ENCODE data around the gene RPL27A.

RPL27A gene

DNA sequence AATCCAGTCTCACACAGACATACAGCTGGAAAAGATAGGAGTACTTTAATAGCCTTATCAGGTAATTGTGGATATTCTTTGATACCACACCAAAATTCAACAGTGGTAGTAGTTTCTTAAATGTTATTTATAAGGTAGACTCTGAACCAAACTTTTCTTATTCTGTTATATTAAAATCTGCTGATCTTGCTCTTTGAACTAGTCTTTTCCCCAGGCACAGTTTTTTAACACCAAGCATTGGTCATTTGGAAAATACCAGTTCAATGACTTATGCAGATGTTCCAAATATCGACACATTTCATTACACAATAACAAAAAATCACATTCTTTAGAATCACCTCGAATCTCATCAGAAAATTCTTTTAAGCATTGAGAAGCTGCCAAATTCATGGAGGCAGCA lies 7.7 kb upstream of the RPL27A start:
- H3K36me3 ChIP-seq: no peaks in the 10 kb centered on the region
- no peak overlapping the region for H3K27ac ChIP-seq
- DNase-seq: no peak
- no peaks in the 10 kb centered on the region for H3K27me3 ChIP-seq (ENCODE audit: insufficient read depth, low read depth, severe bottlenecking)
- H3K4me3 ChIP-seq (ENCODE audit: low read depth, low read length): no peak overlapping the region
- TF ChIP-seq, protein P1, sequence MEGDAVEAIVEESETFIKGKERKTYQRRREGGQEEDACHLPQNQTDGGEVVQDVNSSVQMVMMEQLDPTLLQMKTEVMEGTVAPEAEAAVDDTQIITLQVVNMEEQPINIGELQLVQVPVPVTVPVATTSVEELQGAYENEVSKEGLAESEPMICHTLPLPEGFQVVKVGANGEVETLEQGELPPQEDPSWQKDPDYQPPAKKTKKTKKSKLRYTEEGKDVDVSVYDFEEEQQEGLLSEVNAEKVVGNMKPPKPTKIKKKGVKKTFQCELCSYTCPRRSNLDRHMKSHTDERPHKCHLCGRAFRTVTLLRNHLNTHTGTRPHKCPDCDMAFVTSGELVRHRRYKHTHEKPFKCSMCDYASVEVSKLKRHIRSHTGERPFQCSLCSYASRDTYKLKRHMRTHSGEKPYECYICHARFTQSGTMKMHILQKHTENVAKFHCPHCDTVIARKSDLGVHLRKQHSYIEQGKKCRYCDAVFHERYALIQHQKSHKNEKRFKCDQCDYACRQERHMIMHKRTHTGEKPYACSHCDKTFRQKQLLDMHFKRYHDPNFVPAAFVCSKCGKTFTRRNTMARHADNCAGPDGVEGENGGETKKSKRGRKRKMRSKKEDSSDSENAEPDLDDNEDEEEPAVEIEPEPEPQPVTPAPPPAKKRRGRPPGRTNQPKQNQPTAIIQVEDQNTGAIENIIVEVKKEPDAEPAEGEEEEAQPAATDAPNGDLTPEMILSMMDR (IDR thresholded peaks at IDR 0.05; ENCODE audit: low read depth, low read length): no peak
- H3K9me3 ChIP-seq (ENCODE audit: severe bottlenecking): no peaks in the 10 kb centered on the region

DNA sequence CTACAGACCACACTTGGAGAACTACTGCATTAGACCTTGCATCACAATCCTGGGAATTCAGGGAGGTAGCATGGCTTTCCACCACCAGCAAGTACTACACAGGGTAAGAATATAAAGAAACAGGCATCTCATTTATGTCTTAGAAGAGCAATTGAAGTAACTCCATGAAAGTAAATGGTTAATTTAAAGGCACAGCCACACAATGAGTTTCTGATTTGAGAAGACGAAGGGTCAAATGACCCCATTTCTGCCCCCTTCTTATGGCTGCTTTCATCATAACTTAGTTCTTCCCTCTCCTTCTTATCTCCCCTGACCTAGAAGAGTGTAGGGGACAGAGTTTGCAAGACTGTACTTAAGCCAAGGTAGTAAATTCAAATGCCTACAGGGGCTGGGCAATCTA lies 6.1 kb upstream of the RPL27A start:
- no peaks in the 10 kb centered on the region for H3K9me3 ChIP-seq (ENCODE audit: severe bottlenecking)
- H3K36me3 ChIP-seq: no peaks in the 10 kb centered on the region
- H3K27ac ChIP-seq: no peak overlapping the region
- DNase-seq: no peak
- TF ChIP-seq, protein P1 (IDR thresholded peaks at IDR 0.05; ENCODE audit: low read depth, low read length): no peak
- H3K4me3 ChIP-seq (ENCODE audit: low read depth, low read length): no peak overlapping the region
- H3K27me3 ChIP-seq (ENCODE audit: insufficient read depth, low read depth, severe bottlenecking): no peaks in the 10 kb centered on the region

DNA sequence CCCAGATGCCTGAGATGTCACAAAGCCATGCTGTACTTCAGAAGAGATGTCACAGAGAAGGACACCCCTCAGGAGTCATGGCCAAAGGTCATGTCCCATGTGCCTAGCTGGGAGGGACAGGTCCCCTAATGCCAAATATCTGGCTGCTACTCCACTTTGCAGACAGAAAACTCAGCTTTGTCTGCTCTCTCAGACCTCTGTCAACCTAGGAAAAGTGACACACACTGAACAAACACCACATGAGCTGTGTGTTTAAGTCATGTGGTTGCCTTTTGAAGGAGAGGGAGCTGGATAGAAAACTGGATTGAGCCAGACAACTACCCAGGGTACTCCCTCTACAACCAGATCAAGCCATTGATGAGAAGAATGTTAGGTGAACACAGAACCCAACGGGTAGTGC lies 3.6 kb upstream of the RPL27A start:
- DNase-seq: no peak
- peaks cover 12% of the 10 kb centered on the region for H3K36me3 ChIP-seq
- no peak overlapping the region for H3K27ac ChIP-seq
- TF ChIP-seq, protein P1 (IDR thresholded peaks at IDR 0.05; ENCODE audit: low read depth, low read length): no peak
- no peak overlapping the region for H3K4me3 ChIP-seq (ENCODE audit: low read depth, low read length)
- H3K9me3 ChIP-seq (ENCODE audit: severe bottlenecking): no peaks in the 10 kb centered on the region
- no peaks in the 10 kb centered on the region for H3K27me3 ChIP-seq (ENCODE audit: insufficient read depth, low read depth, severe bottlenecking)

DNA sequence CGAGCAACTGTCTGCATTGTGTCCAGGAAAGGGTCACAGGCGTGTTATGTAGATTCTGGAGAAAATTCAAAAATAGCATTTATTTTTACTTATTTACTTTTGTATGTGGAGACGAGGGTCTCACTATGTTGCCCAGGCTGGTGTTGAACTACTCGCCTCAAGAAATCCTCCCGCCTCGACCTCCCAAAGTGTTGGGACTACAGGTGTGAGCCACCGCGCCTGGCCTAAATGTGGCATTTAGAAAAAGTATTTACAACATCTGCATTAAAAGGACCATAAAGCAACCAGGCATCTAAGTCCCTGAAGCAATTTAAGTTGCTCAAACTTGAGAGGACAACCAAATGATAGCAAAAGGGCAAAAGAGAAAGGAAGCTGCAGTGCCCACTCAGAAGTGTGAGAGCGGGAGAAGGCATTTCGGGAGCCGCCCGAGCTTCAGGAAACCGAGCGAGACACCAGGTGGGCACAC lies 722 bp upstream of the RPL27A start:
- no peak for DNase-seq
- TF ChIP-seq, protein P1 (IDR thresholded peaks at IDR 0.05; ENCODE audit: low read depth, low read length): no peak
- H3K36me3 ChIP-seq: peaks cover 41% of the 10 kb centered on the region
- no peaks in the 10 kb centered on the region for H3K9me3 ChIP-seq (ENCODE audit: severe bottlenecking)
- H3K27ac ChIP-seq: peak overlapping the region; percentile 97
- H3K4me3 ChIP-seq (ENCODE audit: low read depth, low read length): peak overlapping the region; percentile 86
- no peaks in the 10 kb centered on the region for H3K27me3 ChIP-seq (ENCODE audit: insufficient read depth, low read depth, severe bottlenecking)

DNA sequence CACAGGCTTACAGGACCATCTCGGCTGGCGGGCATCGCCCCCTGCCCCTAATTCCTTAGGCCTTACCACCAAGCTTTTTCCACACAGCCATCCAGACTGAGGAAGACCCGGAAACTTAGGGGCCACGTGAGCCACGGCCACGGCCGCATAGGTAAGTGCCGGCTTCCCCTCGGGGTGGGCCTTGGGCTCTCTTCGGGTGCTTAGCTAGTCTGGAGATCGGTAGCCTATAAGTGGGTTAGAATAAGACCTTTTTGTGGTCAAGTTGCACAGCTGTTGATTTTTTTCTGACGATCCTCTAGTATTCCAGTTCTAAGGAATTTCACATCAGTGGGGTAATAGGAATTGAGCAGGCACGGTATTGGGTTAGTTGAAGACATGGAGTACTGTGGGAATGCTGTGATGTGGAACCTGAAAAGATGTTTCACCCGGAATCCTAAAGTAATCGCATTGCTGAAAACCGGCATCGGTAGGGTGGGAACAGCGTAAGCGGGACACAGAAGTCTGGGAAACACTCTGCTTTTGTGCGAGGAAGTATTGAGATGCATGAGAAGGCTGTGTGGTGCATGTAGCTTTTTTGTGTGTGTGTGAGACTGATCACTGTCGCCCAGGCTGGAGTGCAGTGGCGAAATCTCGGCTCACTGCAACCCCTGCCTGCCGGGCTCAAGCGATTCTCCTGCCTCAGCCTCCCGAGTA lies 669 bp downstream of the RPL27A start:
- TF ChIP-seq, protein P1 (IDR thresholded peaks at IDR 0.05; ENCODE audit: low read depth, low read length): no peak
- peaks cover 53% of the 10 kb centered on the region for H3K36me3 ChIP-seq

More for the DNA sequence above, 669 bp downstream of the RPL27A start:
- Histone ChIP-seq H3K27me3 (ENCODE audit: insufficient read depth, low read depth, severe bottlenecking) (no peaks in the 10 kb centered on the region), H3K9me3 (ENCODE audit: severe bottlenecking) (no peaks in the 10 kb centered on the region), H3K27ac (peak overlapping the region; percentile 97), H3K4me3 (ENCODE audit: low read depth, low read length) (peak overlapping the region; percentile 86)
- no peak for DNase-seq

All from WERI-Rb-1 (cell line).